Upper lobe of left lung (tissue), 6 donors: ENCODE results near the gene PODXL2. TPM values are rescaled to one million over a fixed set of nuclear protein-coding genes. Genes with fewer than 3 reads are reported as not detected.

Experiments
- ATAC-seq, 2 donors: fragments of 200-7000 bp; cut with Tn5 transposase; one replicate each; pipeline ENCODE4 v1.9.1; 2022; ENCODE audit warnings: mild to moderate bottlenecking in 2 of 2, moderate library complexity in 2 of 2; ENCODE audit not compliant: low FRiP score in 2 of 2
- DNase-seq, 2 donors: peaks; one replicate each; pipeline ENCODE4 v3.0.0-alpha.2; 2019 to 2020
- H3K27ac ChIP-seq, 4 donors: fragments of 200-600 bp; sonication (generic); one replicate each; pipeline ENCODE4 v1.5.1; 2016 to 2019
- H3K27me3 ChIP-seq, 4 donors: fragments of 200-600 bp; sonication (generic); one replicate each; pipeline ENCODE4 v1.5.1; 2017 to 2019
- H3K36me3 ChIP-seq, 4 donors: fragments of 200-600 bp; sonication (generic); one replicate each; pipeline ENCODE4 v1.5.1; 2016 to 2019
- H3K4me1 ChIP-seq, 4 donors: fragments of 200-600 bp; sonication (generic); one replicate each; pipeline ENCODE4 v1.5.1; 2018 to 2019
- H3K4me3 ChIP-seq, 4 donors: fragments of 200-600 bp; sonication (generic); one replicate each; pipeline ENCODE4 v1.5.1; 2017 to 2019; ENCODE audit warnings: mild to moderate bottlenecking in 2 of 4, moderate library complexity in 1 of 4
- H3K9me3 ChIP-seq, 4 donors: fragments of 200-600 bp; sonication (generic); one replicate each; pipeline ENCODE4 v1.5.1; 2018 to 2019
- EP300 ChIP-seq, 4 donors: sonication (generic); formaldehyde crosslinking; IDR thresholded peaks; one replicate each; pipeline ENCODE4 v1.5.1; 2017; ENCODE audit warnings: antibody characterized with exemption in 4 of 4, control low read depth in 2 of 4
- POLR2A ChIP-seq, 4 donors: fragments of 450-650 bp; IDR thresholded peaks; one replicate each; pipeline ENCODE4 v1.5.1; 2016 to 2017; ENCODE audit warnings: antibody characterized with exemption in 4 of 4, mild to moderate bottlenecking in 2 of 4
- POLR2AphosphoS5 ChIP-seq, 2 donors: sonication (generic); formaldehyde crosslinking; IDR thresholded peaks; one replicate each; pipeline ENCODE4 v1.5.1; 2017; ENCODE audit warnings: antibody characterized with exemption in 2 of 2
- WGBS, 2 donors: methylation state at CpG; one replicate each; pipeline ENCODE4 v1.1.5; 2017 to 2018; 5-methylcytosine and 5-hydroxymethylcytosine counted together
- total RNA-seq, 6 donors: library from RNA; depleted of rRNA in 4 of 6; stranded (reverse); fragments of >200 nt in 4 of 6; gene quantifications; one replicate each; pipeline versions ENCODE4 v1.1.0 to v1.2.1, GENCODE V29; 2016 to 2021
- TF ChIP-seq, protein P1 (sequence below), 6 experiments: fragments of 450-650 bp in 4 of 6; fragments of 200-600 bp in 2 of 6; sonication (generic) in 2 of 6; IDR thresholded peaks; one replicate each; pipeline ENCODE4 v1.5.1; 2016 to 2019; ENCODE audit warnings: antibody characterized with exemption in 6 of 6
- donor health status: DM: no; HTN: no; CAD: no; lungs with moderate emphysema.
- donor health status: DM: no; HTN: yes; CAD: no; lungs with severe emphysema.

PODXL2 gene
- total RNA-seq, 6 donors from 2014 or later: 1.0 to 5.1 (median 3.5) TPM

GRCh38 chr3:127675651-127676391 is 46.8 kb downstream of the PODXL2 start:
- H3K27me3 ChIP-seq: no peaks in the 10 kb centered on the region
- peak overlapping the region in 2 of 4 donors; percentile 75 to 76 for H3K27ac ChIP-seq
- 79 to 95% methylated on average over 5 to 17 of the region's 29 CpGs for WGBS, 2 donors
- DNase-seq (peak in 1 of 2 donors; percentile 20), ATAC-seq (no peak)
- peaks cover 0 to 46% (median 33%) of the 10 kb centered on the region in 4 donors for H3K36me3 ChIP-seq
- peaks cover 18 to 36% (median 21%) of the 10 kb centered on the region in 4 donors for H3K4me1 ChIP-seq
- no peak overlapping the region for H3K4me3 ChIP-seq
- H3K9me3 ChIP-seq: no peaks in the 10 kb centered on the region
- TF ChIP-seq EP300 (IDR thresholded peaks at IDR 0.05): no peak
- TF ChIP-seq POLR2AphosphoS5 (IDR thresholded peaks at IDR 0.05): no peak
- TF ChIP-seq, protein P1, sequence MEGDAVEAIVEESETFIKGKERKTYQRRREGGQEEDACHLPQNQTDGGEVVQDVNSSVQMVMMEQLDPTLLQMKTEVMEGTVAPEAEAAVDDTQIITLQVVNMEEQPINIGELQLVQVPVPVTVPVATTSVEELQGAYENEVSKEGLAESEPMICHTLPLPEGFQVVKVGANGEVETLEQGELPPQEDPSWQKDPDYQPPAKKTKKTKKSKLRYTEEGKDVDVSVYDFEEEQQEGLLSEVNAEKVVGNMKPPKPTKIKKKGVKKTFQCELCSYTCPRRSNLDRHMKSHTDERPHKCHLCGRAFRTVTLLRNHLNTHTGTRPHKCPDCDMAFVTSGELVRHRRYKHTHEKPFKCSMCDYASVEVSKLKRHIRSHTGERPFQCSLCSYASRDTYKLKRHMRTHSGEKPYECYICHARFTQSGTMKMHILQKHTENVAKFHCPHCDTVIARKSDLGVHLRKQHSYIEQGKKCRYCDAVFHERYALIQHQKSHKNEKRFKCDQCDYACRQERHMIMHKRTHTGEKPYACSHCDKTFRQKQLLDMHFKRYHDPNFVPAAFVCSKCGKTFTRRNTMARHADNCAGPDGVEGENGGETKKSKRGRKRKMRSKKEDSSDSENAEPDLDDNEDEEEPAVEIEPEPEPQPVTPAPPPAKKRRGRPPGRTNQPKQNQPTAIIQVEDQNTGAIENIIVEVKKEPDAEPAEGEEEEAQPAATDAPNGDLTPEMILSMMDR (IDR thresholded peaks at IDR 0.05): no peak
- no peak for TF ChIP-seq POLR2A (IDR thresholded peaks at IDR 0.05)

GRCh38 chr3:127676456-127676855 is 47.5 kb downstream of the PODXL2 start:
- peaks cover 18 to 32% (median 21%) of the 10 kb centered on the region in 4 donors for H3K4me1 ChIP-seq
- ATAC-seq (no peak), DNase-seq (peak in 1 of 2 donors; percentile 19)
- H3K27me3 ChIP-seq: no peaks in the 10 kb centered on the region
- TF ChIP-seq EP300 (IDR thresholded peaks at IDR 0.05) (no peak), POLR2AphosphoS5 (IDR thresholded peaks at IDR 0.05) (no peak)
- WGBS, 2 donors: 100% methylated on average over 2 of the region's 4 CpGs; no CpG with 5 or more reads in 1 of the 2 donors
- peaks cover 0 to 46% (median 33%) of the 10 kb centered on the region in 4 donors for H3K36me3 ChIP-seq
- no peaks in the 10 kb centered on the region for H3K9me3 ChIP-seq
- peak overlapping the region in 2 of 4 donors; percentile 75 to 76 for H3K27ac ChIP-seq
- H3K4me3 ChIP-seq: no peak overlapping the region

- Histone ChIP-seq H3K36me3 (peaks cover 0 to 46% (median 33%) of the 10 kb centered on the region in 4 donors), H3K27ac (peak overlapping the region in 2 of 4 donors; percentile 75 to 76), H3K4me1 (peaks cover 14 to 27% (median 18%) of the 10 kb centered on the region in 4 donors), H3K9me3 (no peaks in the 10 kb centered on the region), H3K27me3 (no peaks in the 10 kb centered on the region), H3K4me3 (no peak overlapping the region)
- no peak for TF ChIP-seq POLR2AphosphoS5 (IDR thresholded peaks at IDR 0.05)
- no peak for TF ChIP-seq POLR2A (IDR thresholded peaks at IDR 0.05)
- TF ChIP-seq, protein P1 (IDR thresholded peaks at IDR 0.05): no peak
- DNase-seq (peak; percentile 20 to 73), ATAC-seq (no peak)
- WGBS, 2 donors: 87% methylated on average over 14 to 17 of the region's 21 CpGs
Measured at GRCh38 chr3:127676921-127677351, 48.0 kb downstream of the PODXL2 start.

DNA sequence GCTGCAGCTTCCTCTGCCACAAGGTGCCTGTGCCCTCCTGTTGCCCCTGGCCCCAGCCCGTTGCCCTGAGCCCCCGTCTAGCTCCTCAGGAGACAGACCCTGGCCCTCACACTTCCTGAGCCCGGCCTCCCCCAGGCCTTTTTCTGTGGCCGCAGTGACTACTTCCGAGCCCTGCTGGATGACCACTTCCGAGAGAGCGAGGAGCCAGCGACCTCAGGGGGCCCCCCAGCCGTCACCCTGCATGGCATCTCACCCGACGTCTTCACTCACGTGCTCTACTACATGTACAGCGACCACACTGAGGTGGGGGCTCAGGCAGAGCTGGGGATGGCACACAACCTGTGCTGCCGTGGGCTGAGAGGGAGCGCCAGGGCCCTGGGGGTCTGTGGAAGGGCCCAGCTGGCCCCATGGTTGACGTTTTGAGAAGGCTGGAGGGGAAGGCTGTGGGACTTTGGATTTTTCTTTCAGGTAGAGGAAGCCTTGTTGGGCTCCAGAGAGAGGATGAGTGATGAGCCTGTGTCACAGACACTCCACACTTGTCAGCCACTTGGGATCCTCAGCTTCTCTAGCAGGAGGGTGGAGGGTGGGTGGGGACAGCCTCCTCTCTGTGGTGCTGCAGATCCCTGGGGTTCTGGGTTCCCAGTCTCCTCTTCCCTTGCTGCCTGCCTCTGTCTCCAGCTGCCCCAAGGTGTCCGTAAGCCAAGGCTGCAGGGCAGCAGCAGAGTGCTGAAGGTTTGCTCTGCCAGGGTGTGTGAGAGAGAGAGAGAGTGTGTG is 48.7 kb downstream of the PODXL2 start:
- DNase-seq: peak in 1 of 2 donors; percentile 20
- peak overlapping the region; percentile 2 to 76 (median 59) for H3K27ac ChIP-seq

More for the DNA sequence above, 48.7 kb downstream of the PODXL2 start:
- peaks cover 0 to 46% (median 33%) of the 10 kb centered on the region in 4 donors for H3K36me3 ChIP-seq
- ATAC-seq: no peak
- H3K4me3 ChIP-seq: no peak overlapping the region
- 90 to 93% methylated on average over 14 to 17 of the region's 17 CpGs for WGBS, 2 donors
- H3K4me1 ChIP-seq: peaks cover 11 to 24% (median 14%) of the 10 kb centered on the region in 4 donors
- H3K9me3 ChIP-seq: no peaks in the 10 kb centered on the region
- H3K27me3 ChIP-seq: no peaks in the 10 kb centered on the region
- no peak for TF ChIP-seq EP300 (IDR thresholded peaks at IDR 0.05)
- TF ChIP-seq POLR2A (IDR thresholded peaks at IDR 0.05): no peak
- TF ChIP-seq, protein P1 (IDR thresholded peaks at IDR 0.05): no peak
- no peak for TF ChIP-seq POLR2AphosphoS5 (IDR thresholded peaks at IDR 0.05)
